GM12872 (cell line): ENCODE measurements around the gene SEC61B.
A peak's percentile ranks its signal among the peaks of the same experiment; 100 is the strongest.

Experiments
- TF ChIP-seq, protein P1 (sequence below): IDR thresholded peaks from 3 replicates; pipeline ENCODE4 v1.5.1; 2011; ENCODE audit warnings: low read depth, mild to moderate bottlenecking, low read length, moderate library complexity; ENCODE audit not compliant: insufficient read depth

The SEC61B gene

DNA sequence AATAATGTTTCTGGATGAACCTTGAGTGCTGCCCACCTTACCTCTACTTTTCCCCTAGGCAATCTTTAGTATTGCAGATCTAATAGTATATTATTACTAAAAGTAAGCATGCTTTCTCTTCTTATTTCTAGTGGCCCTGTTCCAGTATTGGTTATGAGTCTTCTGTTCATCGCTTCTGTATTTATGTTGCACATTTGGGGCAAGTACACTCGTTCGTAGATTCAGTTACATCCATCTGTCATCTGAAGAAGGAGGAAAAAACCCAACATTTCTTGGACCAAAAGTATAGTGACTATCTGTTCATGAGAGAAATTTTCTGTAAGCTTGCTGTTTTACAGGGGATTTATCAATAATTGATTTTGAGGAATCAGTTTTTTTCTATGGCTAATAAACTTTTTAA, 8.1 kb downstream of the SEC61B start:
- TF ChIP-seq, protein P1, sequence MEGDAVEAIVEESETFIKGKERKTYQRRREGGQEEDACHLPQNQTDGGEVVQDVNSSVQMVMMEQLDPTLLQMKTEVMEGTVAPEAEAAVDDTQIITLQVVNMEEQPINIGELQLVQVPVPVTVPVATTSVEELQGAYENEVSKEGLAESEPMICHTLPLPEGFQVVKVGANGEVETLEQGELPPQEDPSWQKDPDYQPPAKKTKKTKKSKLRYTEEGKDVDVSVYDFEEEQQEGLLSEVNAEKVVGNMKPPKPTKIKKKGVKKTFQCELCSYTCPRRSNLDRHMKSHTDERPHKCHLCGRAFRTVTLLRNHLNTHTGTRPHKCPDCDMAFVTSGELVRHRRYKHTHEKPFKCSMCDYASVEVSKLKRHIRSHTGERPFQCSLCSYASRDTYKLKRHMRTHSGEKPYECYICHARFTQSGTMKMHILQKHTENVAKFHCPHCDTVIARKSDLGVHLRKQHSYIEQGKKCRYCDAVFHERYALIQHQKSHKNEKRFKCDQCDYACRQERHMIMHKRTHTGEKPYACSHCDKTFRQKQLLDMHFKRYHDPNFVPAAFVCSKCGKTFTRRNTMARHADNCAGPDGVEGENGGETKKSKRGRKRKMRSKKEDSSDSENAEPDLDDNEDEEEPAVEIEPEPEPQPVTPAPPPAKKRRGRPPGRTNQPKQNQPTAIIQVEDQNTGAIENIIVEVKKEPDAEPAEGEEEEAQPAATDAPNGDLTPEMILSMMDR, result no peak

DNA sequence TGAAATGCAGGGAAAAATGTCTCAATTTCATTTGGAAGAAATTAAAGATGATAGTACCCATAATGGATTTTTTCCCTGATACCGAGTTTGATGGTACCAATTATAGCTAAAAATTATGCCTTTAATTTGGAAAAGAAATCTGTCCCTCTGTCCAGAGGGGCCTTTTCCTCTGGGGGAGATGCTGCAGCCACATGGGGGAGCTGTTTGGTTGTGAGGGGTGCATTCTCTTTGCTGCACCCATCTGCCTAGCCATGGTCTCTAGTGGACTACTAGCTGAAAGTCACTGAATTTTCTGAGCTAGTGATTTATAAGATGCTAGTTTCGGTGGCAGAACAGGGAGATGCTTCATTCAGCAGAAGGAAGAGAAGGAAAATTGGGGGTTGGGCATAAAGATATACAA, 9.6 kb downstream of the SEC61B start:
- TF ChIP-seq, protein P1, result peak; percentile 83

- TF ChIP-seq, protein P1, result no peak
Measured at GRCh38 chr9:99234618-99235017, 12.5 kb downstream of the SEC61B start.

DNA sequence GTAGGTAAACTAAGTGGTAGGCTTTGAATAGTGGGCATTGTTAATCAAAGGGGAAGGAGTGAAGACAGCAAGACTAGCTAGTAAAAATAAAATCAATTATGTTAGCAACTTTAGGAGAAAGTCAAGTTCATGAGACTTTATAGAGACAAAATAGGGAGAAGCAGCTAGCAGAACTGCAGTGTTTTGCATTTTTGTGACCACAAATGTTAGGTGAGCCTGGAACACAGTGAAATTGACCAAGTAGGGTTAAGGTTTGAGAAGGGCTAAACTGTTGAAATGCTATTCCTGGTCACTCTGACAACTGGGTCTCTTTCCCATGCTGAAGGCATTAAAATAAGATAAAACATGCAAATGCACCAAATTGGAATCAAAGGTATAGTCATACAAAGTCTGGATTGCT, 13.0 kb downstream of the SEC61B start:
- TF ChIP-seq, protein P1, result no peak

- TF ChIP-seq, protein P1, result no peak
Measured at GRCh38 chr9:99235926-99236634, 14.0 kb downstream of the SEC61B start.

- TF ChIP-seq, protein P1, result no peak
Measured at GRCh38 chr9:99237356-99237755, 15.3 kb downstream of the SEC61B start.

GRCh38 chr9:99238331-99238730, 16.2 kb downstream of the SEC61B start:
- TF ChIP-seq, protein P1, result no peak
